WTC11 (cell line): ENCODE results near the gene LBHD2. TPM values are rescaled to one million over a fixed set of nuclear protein-coding genes. Genes with fewer than 3 reads are reported as not detected.

Source experiments
- ATF2 ChIP-seq: sonication (generic); formaldehyde crosslinking; IDR thresholded peaks from 2 replicates; pipeline ENCODE4 v1.8.1; 2022; ENCODE audit warnings: low read depth, missing genetic modification reagents, borderline replicate concordance
- ELF4 ChIP-seq: sonication (generic); formaldehyde crosslinking; IDR thresholded peaks from 2 replicates; pipeline ENCODE4 v1.8.1; 2022; ENCODE audit warnings: low read depth, mild to moderate bottlenecking, moderate library complexity, missing genetic modification reagents
- FOXJ3 ChIP-seq: sonication (generic); formaldehyde crosslinking; IDR thresholded peaks from 2 replicates; pipeline ENCODE4 v1.9.0; 2021; ENCODE audit warnings: missing genetic modification reagents, mild to moderate bottlenecking, borderline replicate concordance
- FOXP4 ChIP-seq: sonication (generic); formaldehyde crosslinking; IDR thresholded peaks from 2 replicates; pipeline ENCODE4 v1.8.0; 2022; ENCODE audit warnings: mild to moderate bottlenecking, missing genetic modification reagents
- GRHL2 ChIP-seq: fragments of 250-450 bp; sonication (Bioruptor Pico); IDR thresholded peaks from 2 replicates; pipeline ENCODE4 v1.8.0; 2022; ENCODE audit warnings: mild to moderate bottlenecking, moderate library complexity; ENCODE audit not compliant: insufficient replicate concordance, severe bottlenecking
- GTF2I ChIP-seq: fragments of 250-450 bp; sonication (Bioruptor Pico); conservative IDR thresholded peaks from 2 replicates; pipeline ENCODE4 v1.4.0; 2021; ENCODE audit warnings: mild to moderate bottlenecking
- HMGXB4 ChIP-seq: sonication (generic); formaldehyde crosslinking; IDR thresholded peaks from 2 replicates; pipeline ENCODE4 v1.8.1; 2023; ENCODE audit warnings: mild to moderate bottlenecking, moderate library complexity, missing genetic modification reagents
- MXD4 ChIP-seq: fragments of 250-450 bp; sonication (Bioruptor Pico); IDR thresholded peaks from 2 replicates; pipeline ENCODE4 v1.8.0; 2021; ENCODE audit warnings: mild to moderate bottlenecking, moderate library complexity, borderline replicate concordance
- MYBL2 ChIP-seq: sonication (generic); formaldehyde crosslinking; IDR thresholded peaks from 2 replicates; pipeline ENCODE4 v1.8.1; 2023; ENCODE audit warnings: mild to moderate bottlenecking, moderate library complexity, missing genetic modification reagents
- NR2C2 ChIP-seq: sonication (generic); formaldehyde crosslinking; IDR thresholded peaks from 2 replicates; pipeline ENCODE4 v1.8.0; 2022; ENCODE audit warnings: mild to moderate bottlenecking, missing genetic modification reagents
- NR3C1 ChIP-seq: sonication (generic); formaldehyde crosslinking; conservative IDR thresholded peaks from 2 replicates; pipeline ENCODE4 v1.8.1; 2023; ENCODE audit warnings: low read depth, mild to moderate bottlenecking, missing genetic modification reagents
- OVOL2 ChIP-seq: fragments of 250-450 bp; sonication (Bioruptor Pico); IDR thresholded peaks from 2 replicates; pipeline ENCODE4 v1.9.0; 2021; ENCODE audit warnings: mild to moderate bottlenecking, borderline replicate concordance
- RORB ChIP-seq: fragments of 250-450 bp; sonication (Bioruptor Pico); IDR thresholded peaks from 2 replicates; pipeline ENCODE4 v1.9.0; 2021; ENCODE audit warnings: mild to moderate bottlenecking
- ZNF263 ChIP-seq: sonication (generic); formaldehyde crosslinking; IDR thresholded peaks from 2 replicates; pipeline ENCODE4 v1.8.1; 2022; ENCODE audit warnings: low read depth, mild to moderate bottlenecking, moderate library complexity, missing genetic modification reagents
- ZNF416 ChIP-seq: fragments of 250-450 bp; sonication (Bioruptor Pico); IDR thresholded peaks from 2 replicates; pipeline ENCODE4 v1.9.0; 2021; ENCODE audit warnings: mild to moderate bottlenecking, inconsistent platforms
- ZNF423 ChIP-seq: fragments of 250-450 bp; sonication (Bioruptor Pico); IDR thresholded peaks from 2 replicates; pipeline ENCODE4 v2.1.2; 2022; ENCODE audit warnings: mild to moderate bottlenecking, moderate library complexity
- total RNA-seq: library from RNA; stranded (reverse); gene quantifications from 3 replicates; pipeline ENCODE4 v1.2.3, GENCODE V29; 2021
- TF ChIP-seq, protein P1 (sequence below): sonication (generic); formaldehyde crosslinking; IDR thresholded peaks from 2 replicates; pipeline ENCODE4 v1.8.0; 2022; ENCODE audit warnings: missing genetic modification reagents
- TF ChIP-seq, protein P2 (sequence below): sonication (generic); formaldehyde crosslinking; IDR thresholded peaks from 2 replicates; pipeline ENCODE4 v1.8.0; 2023; ENCODE audit warnings: mild to moderate bottlenecking, missing genetic modification reagents
- TF ChIP-seq, protein P3 (sequence below): sonication (generic); formaldehyde crosslinking; IDR thresholded peaks from 2 replicates; pipeline ENCODE4 v1.8.0; 2022; ENCODE audit warnings: mild to moderate bottlenecking, missing genetic modification reagents
- TF ChIP-seq, protein P4 (sequence below): sonication (generic); formaldehyde crosslinking; conservative IDR thresholded peaks from 2 replicates; pipeline ENCODE4 v1.8.1; 2022; ENCODE audit warnings: mild to moderate bottlenecking, missing genetic modification reagents

Gene LBHD2
- total RNA-seq, 1 experiment from 2014 or later: not detected

- no peak for TF ChIP-seq ZNF263 (CRISPR knock-in tag)
- TF ChIP-seq FOXJ3 (CRISPR knock-in tag): no peak
- no peak for TF ChIP-seq ELF4
- no peak for TF ChIP-seq NR3C1
- no peak for TF ChIP-seq GTF2I (CRISPR knock-in tag)
- no peak for TF ChIP-seq MXD4 (CRISPR knock-in tag)
- no peak for TF ChIP-seq NR2C2 (CRISPR knock-in tag)
- TF ChIP-seq ATF2: no peak
- TF ChIP-seq ZNF423 (CRISPR knock-in tag): no peak
- TF ChIP-seq GRHL2: no peak
- TF ChIP-seq, protein P1, sequence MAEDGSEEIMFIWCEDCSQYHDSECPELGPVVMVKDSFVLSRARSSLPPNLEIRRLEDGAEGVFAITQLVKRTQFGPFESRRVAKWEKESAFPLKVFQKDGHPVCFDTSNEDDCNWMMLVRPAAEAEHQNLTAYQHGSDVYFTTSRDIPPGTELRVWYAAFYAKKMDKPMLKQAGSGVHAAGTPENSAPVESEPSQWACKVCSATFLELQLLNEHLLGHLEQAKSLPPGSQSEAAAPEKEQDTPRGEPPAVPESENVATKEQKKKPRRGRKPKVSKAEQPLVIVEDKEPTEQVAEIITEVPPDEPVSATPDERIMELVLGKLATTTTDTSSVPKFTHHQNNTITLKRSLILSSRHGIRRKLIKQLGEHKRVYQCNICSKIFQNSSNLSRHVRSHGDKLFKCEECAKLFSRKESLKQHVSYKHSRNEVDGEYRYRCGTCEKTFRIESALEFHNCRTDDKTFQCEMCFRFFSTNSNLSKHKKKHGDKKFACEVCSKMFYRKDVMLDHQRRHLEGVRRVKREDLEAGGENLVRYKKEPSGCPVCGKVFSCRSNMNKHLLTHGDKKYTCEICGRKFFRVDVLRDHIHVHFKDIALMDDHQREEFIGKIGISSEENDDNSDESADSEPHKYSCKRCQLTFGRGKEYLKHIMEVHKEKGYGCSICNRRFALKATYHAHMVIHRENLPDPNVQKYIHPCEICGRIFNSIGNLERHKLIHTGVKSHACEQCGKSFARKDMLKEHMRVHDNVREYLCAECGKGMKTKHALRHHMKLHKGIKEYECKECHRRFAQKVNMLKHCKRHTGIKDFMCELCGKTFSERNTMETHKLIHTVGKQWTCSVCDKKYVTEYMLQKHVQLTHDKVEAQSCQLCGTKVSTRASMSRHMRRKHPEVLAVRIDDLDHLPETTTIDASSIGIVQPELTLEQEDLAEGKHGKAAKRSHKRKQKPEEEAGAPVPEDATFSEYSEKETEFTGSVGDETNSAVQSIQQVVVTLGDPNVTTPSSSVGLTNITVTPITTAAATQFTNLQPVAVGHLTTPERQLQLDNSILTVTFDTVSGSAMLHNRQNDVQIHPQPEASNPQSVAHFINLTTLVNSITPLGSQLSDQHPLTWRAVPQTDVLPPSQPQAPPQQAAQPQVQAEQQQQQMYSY (CRISPR knock-in tag): no peak
- TF ChIP-seq, protein P2, sequence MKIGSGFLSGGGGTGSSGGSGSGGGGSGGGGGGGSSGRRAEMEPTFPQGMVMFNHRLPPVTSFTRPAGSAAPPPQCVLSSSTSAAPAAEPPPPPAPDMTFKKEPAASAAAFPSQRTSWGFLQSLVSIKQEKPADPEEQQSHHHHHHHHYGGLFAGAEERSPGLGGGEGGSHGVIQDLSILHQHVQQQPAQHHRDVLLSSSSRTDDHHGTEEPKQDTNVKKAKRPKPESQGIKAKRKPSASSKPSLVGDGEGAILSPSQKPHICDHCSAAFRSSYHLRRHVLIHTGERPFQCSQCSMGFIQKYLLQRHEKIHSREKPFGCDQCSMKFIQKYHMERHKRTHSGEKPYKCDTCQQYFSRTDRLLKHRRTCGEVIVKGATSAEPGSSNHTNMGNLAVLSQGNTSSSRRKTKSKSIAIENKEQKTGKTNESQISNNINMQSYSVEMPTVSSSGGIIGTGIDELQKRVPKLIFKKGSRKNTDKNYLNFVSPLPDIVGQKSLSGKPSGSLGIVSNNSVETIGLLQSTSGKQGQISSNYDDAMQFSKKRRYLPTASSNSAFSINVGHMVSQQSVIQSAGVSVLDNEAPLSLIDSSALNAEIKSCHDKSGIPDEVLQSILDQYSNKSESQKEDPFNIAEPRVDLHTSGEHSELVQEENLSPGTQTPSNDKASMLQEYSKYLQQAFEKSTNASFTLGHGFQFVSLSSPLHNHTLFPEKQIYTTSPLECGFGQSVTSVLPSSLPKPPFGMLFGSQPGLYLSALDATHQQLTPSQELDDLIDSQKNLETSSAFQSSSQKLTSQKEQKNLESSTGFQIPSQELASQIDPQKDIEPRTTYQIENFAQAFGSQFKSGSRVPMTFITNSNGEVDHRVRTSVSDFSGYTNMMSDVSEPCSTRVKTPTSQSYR (CRISPR knock-in tag): no peak
- no peak for TF ChIP-seq OVOL2 (CRISPR knock-in tag)
- TF ChIP-seq FOXP4: peak; percentile 19; the same call in 1 of the 2 replicates
- TF ChIP-seq, protein P3, sequence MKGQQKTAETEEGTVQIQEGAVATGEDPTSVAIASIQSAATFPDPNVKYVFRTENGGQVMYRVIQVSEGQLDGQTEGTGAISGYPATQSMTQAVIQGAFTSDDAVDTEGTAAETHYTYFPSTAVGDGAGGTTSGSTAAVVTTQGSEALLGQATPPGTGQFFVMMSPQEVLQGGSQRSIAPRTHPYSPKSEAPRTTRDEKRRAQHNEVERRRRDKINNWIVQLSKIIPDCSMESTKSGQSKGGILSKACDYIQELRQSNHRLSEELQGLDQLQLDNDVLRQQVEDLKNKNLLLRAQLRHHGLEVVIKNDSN: no peak; the same call in 1 of the 2 replicates
- no peak for TF ChIP-seq ZNF416 (CRISPR knock-in tag)
- no peak for TF ChIP-seq RORB (CRISPR knock-in tag)
- TF ChIP-seq MYBL2: no peak
- TF ChIP-seq HMGXB4: peak; percentile 48; the same call in 1 of the 2 replicates
- TF ChIP-seq, protein P4, sequence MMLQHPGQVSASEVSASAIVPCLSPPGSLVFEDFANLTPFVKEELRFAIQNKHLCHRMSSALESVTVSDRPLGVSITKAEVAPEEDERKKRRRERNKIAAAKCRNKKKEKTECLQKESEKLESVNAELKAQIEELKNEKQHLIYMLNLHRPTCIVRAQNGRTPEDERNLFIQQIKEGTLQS: no peak
These were observed 39.1 kb downstream of the LBHD2 start, which contains the start of gene TNFAIP2 (continued) for GRCh38 chr14:103122947-103123633.
